Ovary (tissue), 9 donors: ENCODE results near the gene INSR. TPM values are rescaled to one million over a fixed set of nuclear protein-coding genes. Genes with fewer than 3 reads are reported as not detected.

ENCODE experiments used
- DNase-seq, 5 donors: peaks; one replicate each; pipeline ENCODE4 v3.0.0-alpha.2; 2019 to 2020
- H3K27ac ChIP-seq, 2 donors: fragments of 200-600 bp; one replicate each; pipeline versions ENCODE4 v1.5.1 to v1.8.0; 2019 to 2022
- H3K27me3 ChIP-seq: fragments of 200-600 bp; one replicate; pipeline ENCODE4 v1.8.0; 2022
- H3K36me3 ChIP-seq: fragments of 200-600 bp; sonication (generic); one replicate; pipeline ENCODE4 v1.5.1; 2019
- H3K4me1 ChIP-seq: one replicate; pipeline ENCODE4 v1.8.1; 2013; ENCODE audit warnings: mild to moderate bottlenecking, moderate library complexity; ENCODE audit not compliant: insufficient read depth
- H3K4me3 ChIP-seq: fragments of 200-600 bp; sonication (generic); one replicate; pipeline ENCODE4 v1.5.1; 2017
- H3K9me3 ChIP-seq, 2 donors: fragments of 200-600 bp in 1 of 2; sonication (generic) in 1 of 2; one replicate each; pipeline versions ENCODE4 v1.5.1 to v1.8.1; 2013 to 2019; ENCODE audit warnings: mild to moderate bottlenecking in 1 of 2, moderate library complexity in 1 of 2
- EP300 ChIP-seq: sonication (generic); formaldehyde crosslinking; IDR thresholded peaks from one replicate; pipeline ENCODE4 v1.6.1; 2017; ENCODE audit warnings: antibody characterized with exemption
- POLR2A ChIP-seq: fragments of 450-650 bp; IDR thresholded peaks from one replicate; pipeline ENCODE4 v1.6.1; 2017; ENCODE audit warnings: antibody characterized with exemption, mild to moderate bottlenecking, moderate library complexity
- WGBS, 3 donors: extraction: QIAGEN DNeasy Blood & Tissue Kit in 1 of 3; methylation state at CpG; one replicate each; pipeline versions ENCODE4 v1.1.5 to v1.1.7; 2013 to 2017; 5-methylcytosine and 5-hydroxymethylcytosine counted together
- intact Hi-C, 4 donors: fragments of 100-400 bp; cut with DNase I; formaldehyde crosslinking; loops; one replicate each; pipeline versions ENCODE4 v1.11.0 to v1.15.1; 2022 to 2023
- polyA plus RNA-seq, 2 donors: library from polyadenylated mRNA; stranded (reverse); fragments of 200-250 nt in 1 of 2; fragments of 350-450 nt in 1 of 2; fragmentation: Illumina TruSeq in 1 of 2; extraction: RNeasy Lipid Tissue Mini Kit (QIAGEN cat#74804) in 1 of 2; gene quantifications; one replicate each; pipeline ENCODE4 v1.2.3, GENCODE V29; 2013 to 2014
- total RNA-seq, 7 donors: library from RNA; depleted of rRNA in 2 of 7; stranded (reverse); fragments of >200 nt in 2 of 7; fragmentation: NEBNext Ultra II Directional in 3 of 7; extraction: Animal tissue kit (Norgen Biotek cat#: 25700) in 3 of 7; gene quantifications; one replicate each; pipeline versions ENCODE4 v1.1.0 to v1.2.4, GENCODE V29; 2016 to 2023
- TF ChIP-seq, protein P1 (sequence below), 3 donors: fragments of 450-650 bp in 2 of 3; fragments of 200-600 bp in 1 of 3; IDR thresholded peaks; one replicate each; pipeline versions ENCODE4 v1.5.1 to v1.8.0; 2016 to 2022; ENCODE audit warnings: antibody characterized with exemption in 3 of 3, mild to moderate bottlenecking in 1 of 3
- donor health status: DM: no; HTN: no; CAD: no; lungs with moderate emphysema.
- donor health status: DM: no; HTN: no; CAD: no.
- donor health status: Bipolar disorder and iron deficiency.
- donor health status: DM: yes; HTN: yes; CAD: no.
- donor health status: DM: no; HTN: no; CAD: no.
- donor health status: DM: yes; HTN: yes; CAD: no.

INSR gene
- total and polyA plus RNA-seq, 9 donors = 30.2 to 203 (median 93.3) TPM

DNA sequence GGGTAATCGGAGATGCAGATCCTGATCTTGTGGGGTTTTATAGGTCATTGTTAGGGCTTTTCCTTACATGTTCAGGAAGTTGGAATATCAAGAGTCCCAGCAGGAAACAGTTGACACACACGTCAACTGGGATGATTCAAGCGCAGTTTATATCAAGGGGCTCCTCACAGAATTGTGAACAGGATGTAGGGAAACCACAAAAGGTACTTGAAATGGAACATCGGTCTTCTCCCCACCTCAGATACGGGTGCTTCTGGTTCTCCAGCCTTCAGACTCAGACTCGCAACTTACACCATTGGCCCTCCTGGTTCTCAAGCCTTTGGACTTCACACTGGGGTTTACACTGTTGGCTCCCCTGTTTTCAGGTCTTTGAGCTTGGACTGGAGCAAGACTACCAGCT lies 205.2 kb downstream of the INSR start:
- intact Hi-C loops = no loop called here
- no peak for TF ChIP-seq EP300
- TF ChIP-seq POLR2A = no peak
- TF ChIP-seq, protein P1, sequence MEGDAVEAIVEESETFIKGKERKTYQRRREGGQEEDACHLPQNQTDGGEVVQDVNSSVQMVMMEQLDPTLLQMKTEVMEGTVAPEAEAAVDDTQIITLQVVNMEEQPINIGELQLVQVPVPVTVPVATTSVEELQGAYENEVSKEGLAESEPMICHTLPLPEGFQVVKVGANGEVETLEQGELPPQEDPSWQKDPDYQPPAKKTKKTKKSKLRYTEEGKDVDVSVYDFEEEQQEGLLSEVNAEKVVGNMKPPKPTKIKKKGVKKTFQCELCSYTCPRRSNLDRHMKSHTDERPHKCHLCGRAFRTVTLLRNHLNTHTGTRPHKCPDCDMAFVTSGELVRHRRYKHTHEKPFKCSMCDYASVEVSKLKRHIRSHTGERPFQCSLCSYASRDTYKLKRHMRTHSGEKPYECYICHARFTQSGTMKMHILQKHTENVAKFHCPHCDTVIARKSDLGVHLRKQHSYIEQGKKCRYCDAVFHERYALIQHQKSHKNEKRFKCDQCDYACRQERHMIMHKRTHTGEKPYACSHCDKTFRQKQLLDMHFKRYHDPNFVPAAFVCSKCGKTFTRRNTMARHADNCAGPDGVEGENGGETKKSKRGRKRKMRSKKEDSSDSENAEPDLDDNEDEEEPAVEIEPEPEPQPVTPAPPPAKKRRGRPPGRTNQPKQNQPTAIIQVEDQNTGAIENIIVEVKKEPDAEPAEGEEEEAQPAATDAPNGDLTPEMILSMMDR (IDR thresholded peaks at IDR 0.05) = no peak
- Histone ChIP-seq H3K27me3 (no peaks in the 10 kb centered on the region), H3K27ac (no peak overlapping the region), H3K4me1 (no peaks in the 10 kb centered on the region), H3K9me3 (peaks cover 6 to 30% of the 10 kb centered on the region in 2 donors), H3K4me3 (no peak overlapping the region), H3K36me3 (no peaks in the 10 kb centered on the region)
- DNase-seq = no peak
- 96 to 97% (median 96%) methylated on average over 6 of the region's 6 CpGs for WGBS, 3 donors

DNA sequence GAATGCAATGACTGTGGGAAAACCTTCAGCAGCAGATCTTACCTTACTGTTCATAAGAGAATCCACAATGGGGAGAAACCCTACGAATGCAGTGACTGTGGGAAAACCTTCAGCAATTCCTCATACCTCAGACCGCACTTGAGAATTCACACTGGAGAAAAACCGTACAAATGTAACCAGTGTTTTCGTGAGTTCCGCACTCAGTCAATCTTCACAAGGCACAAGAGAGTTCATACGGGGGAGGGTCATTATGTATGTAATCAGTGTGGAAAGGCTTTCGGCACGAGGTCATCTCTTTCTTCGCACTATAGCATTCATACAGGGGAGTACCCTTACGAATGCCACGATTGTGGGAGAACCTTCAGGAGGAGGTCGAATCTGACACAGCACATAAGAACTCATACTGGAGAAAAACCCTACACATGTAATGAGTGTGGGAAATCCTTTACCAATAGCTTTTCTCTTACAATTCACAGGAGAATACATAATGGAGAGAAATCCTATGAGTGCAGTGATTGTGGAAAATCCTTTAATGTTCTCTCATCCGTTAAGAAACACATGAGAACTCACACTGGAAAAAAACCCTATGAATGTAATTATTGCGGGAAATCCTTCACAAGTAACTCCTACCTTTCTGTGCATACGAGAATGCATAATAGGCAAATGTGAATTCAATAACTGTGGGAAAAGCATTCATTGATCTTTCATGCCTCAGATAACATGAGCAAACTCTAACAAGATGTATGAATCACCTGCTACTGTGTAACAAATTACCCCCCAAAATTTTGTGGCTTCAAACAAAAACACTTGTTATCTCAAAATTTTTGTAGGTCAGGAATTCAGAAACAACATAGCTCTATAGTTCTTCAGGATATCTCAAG lies 210.9 kb downstream of the INSR start:
- intact Hi-C loops = no loop called here
- Histone ChIP-seq H3K9me3 (peaks cover 15 to 70% of the 10 kb centered on the region in 2 donors), H3K4me3 (no peak overlapping the region), H3K27me3 (no peaks in the 10 kb centered on the region), H3K36me3 (peaks cover 16% of the 10 kb centered on the region), H3K4me1 (no peaks in the 10 kb centered on the region), H3K27ac (no peak overlapping the region)
- TF ChIP-seq, protein P1 (IDR thresholded peaks at IDR 0.05) = no peak
- TF ChIP-seq EP300 = no peak
- TF ChIP-seq POLR2A = no peak
- DNase-seq = no peak
- WGBS, 3 donors = 96 to 97% (median 96%) methylated on average over 15 of the region's 15 CpGs

DNA sequence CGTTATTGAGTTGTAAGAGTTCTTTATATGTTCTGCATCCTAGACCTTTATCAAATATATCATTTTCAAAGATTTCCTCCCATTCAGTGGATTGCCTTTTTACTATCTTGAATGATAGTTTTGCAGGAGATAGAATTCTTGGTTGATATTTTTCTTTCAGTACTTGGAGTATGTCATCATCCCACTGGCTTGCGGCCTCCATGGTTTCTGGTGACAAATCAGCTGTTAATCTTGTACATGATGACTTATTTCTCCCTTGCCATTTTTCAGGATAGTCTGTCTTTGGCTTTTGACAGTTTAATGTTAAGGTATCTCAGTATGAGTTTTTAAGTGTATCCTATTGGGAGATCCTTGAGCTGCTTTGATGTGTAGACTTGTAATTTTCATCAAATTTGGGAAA lies 216.2 kb downstream of the INSR start:
- Histone ChIP-seq H3K36me3 (peaks cover 17% of the 10 kb centered on the region), H3K4me3 (no peak overlapping the region), H3K27ac (no peak overlapping the region), H3K27me3 (no peaks in the 10 kb centered on the region), H3K9me3 (peaks cover 3 to 78% of the 10 kb centered on the region in 2 donors), H3K4me1 (no peaks in the 10 kb centered on the region)
- DNase-seq = no peak
- intact Hi-C loops = no loop called here
- TF ChIP-seq, protein P1 (IDR thresholded peaks at IDR 0.05) = no peak
- TF ChIP-seq EP300 (no peak), POLR2A (no peak)
- WGBS, 3 donors = 98 to 100% (median 100%) methylated on average over 2 of the region's 2 CpGs

DNA sequence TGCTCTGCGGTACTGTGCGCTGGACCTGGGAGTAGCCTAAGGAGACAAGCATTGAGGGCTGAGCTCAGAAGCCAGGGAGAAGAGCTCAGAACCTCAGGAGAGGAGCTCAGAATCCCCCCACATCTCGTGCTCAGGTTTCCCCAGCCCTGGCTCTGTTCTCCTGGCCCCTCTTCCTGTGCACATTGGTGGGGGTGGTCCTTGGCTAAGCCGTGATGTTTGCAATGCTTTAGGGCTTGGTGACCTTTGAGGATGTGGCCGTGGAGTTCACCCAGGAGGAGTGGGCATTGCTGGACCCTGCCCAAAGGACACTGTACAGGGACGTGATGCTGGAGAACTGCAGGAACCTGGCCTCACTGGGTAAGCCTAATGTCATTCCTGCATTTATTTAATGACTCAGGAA lies 218.1 kb downstream of the INSR start:
- Histone ChIP-seq H3K27ac (no peak overlapping the region), H3K36me3 (peaks cover 6% of the 10 kb centered on the region), H3K27me3 (no peaks in the 10 kb centered on the region), H3K4me3 (no peak overlapping the region), H3K9me3 (peaks cover 0 to 62% of the 10 kb centered on the region in 2 donors), H3K4me1 (no peaks in the 10 kb centered on the region)
- no peak for DNase-seq
- TF ChIP-seq POLR2A (no peak), EP300 (no peak)
- TF ChIP-seq, protein P1 (IDR thresholded peaks at IDR 0.05) = no peak
- 95 to 98% (median 97%) methylated on average over 6 of the region's 6 CpGs for WGBS, 3 donors
- intact Hi-C loops = no loop called here
